HG03045 (cell line): ENCODE results near the gene IRF9.

Experiments used
- ATAC-seq: cut with Tn5 transposase; IDR thresholded peaks from one replicate; pipeline ENCODE4 v1.9.1; 2021; ENCODE audit warnings: mild to moderate bottlenecking, moderate library complexity; ENCODE audit not compliant: unreplicated experiment

The IRF9 gene, protein sequence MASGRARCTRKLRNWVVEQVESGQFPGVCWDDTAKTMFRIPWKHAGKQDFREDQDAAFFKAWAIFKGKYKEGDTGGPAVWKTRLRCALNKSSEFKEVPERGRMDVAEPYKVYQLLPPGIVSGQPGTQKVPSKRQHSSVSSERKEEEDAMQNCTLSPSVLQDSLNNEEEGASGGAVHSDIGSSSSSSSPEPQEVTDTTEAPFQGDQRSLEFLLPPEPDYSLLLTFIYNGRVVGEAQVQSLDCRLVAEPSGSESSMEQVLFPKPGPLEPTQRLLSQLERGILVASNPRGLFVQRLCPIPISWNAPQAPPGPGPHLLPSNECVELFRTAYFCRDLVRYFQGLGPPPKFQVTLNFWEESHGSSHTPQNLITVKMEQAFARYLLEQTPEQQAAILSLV

DNA sequence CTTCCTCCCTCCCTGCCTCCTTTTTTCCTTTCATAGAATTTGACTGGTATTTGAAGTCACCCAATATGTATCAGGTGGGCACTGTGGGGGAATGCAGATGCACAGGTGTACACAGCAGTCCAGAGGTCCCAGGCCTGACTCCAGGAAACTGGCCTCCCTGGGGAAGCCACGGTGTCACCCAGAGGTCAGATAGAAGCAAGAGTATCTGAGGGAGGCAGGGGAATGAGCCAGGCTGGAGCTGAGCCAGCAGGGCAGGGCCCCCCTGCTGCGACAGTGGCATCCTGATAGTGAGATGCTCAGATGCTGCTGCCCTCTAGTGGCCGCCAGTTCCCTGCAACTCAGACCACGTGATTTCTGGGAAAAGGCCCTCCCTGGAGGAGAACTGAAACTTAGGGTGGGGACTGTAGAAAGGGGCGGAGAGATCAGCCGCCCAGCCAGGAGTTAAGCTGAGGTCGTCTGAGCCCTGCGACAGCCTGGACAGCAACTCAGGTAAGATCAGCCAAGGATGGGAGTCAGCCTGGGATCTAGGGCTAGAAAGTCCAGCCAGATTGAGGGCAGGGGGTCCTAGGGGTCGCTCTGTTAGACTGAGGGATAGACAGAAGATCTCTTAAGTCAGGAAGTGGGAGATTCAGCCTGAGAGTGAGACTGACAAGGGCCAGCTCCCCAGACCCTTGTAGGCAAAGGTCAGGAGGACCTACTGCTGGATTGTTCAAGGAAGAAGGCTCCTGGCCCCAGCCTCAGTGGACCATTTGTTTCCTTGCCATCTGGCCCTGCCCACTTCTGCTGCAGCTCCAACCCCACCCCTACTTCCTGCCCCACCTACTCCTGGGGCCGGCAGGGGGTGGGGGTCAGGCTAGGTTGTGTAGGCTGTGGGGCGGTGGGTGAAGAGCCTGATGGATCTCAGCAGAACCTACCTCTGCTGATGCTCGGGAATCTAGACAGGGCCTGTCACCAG lies at the start of gene IRF9:
TSS of gene IRF9 (plus strand) at position 416 of the 955 bp plus-strand sequence. CDS start 880 bp downstream, outside the sequence.
- peak; percentile 71 for ATAC-seq

DNA sequence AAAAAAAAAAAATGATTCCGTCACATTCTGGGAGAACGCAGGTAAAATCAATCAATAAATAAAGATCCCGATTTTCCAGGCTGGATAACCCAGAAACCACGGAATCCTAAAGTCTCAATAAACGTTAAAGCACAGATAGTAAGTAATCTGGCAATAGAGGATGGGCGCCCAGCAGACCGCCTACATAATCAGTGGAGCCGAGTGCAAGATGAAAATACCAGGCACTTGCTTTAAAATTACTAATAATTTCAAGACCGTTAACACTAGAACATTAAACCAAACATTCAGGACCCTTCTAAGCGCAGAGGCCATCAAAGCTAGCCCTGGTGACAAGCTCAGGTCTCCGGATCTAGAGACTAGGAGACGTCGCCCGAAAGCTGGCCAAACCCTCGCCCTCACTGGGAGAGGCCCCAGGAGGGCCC lies 47.7 kb upstream of the IRF9 start:
- ATAC-seq, result no peak

DNA sequence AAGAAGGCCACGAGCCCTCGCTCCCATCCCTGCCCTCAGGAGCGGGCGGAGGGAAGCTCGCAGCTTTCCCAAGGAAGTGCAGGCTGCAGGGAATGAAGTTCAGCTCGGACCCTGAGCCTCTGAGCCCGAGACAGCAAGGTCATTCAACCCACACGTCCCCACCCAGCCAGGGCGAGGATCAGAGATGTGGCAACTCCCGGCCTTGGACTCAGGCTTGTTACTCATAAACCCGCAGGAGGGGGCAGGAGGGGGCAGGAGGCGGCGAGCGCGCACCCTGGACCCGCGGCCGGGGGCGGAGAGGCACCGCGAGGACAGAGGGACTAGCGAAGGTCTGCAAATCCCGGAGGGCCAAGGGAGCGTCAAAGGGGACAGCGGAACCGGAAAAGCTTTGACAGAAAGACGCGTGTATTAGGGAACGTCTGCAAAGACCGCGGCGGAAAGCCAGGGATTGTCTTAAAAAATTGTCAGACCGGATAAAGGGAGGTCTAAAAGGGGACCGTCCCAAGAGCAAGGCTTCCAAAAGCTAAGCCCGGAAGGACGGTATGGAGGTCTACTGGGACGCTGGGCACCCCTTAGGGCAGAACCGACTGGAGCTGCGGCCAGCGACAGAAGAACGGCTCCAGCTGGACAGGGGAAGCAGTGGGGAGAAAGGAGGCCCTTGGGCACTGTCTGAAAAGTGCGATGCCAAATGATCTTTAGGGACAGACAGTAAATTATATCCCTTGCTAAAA lies 47.1 kb upstream of the IRF9 start:
- peak; percentile 29 for ATAC-seq

DNA sequence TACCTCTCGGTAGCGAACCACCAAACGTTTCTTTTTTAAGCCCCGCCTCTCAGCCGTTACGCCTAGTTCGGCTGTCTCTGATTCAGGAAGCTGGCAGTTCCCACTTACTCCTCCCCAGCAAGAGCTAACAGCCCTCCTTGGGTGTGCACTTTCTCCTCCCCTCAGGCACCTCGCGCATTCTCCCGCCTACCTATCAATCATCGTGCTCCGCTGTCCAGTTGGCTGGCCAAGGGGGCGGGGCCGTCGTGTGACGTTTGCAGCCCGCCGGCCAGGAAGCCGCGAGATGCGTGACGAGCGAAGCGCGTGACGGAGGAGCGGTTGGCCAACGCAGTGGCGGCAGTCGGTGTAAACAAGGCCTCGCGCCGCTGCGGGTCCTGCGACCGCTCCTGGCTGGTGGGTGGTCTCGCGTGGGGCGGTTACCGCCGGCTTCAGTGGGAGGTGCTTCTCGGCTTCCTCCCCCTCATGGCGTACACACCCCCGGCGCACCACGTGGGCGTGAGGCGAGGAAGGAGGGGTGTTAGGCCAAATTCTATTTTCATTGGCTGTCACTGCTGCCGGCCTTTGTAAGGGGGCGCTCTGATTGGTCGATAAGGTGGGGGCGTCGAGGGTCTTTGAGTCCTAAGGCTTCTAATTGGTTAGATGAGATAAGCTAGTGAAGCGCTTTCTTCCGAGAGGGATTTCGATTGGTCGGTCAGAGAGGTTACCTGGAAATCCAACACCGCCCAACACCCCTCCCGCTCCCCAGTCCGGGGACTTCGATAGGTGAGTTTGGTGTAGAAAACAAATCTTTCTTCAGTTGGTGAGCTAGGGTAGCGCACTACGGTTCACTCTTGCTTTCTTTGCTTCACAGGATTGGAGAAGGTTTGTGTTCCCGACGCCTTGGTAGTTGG lies 46.3 kb upstream of the IRF9 start, which contains the start of the genes DCAF11 and NRL:
TSS of gene DCAF11 (plus strand) at position 246 of the 890 bp plus-strand sequence. CDS start 818 bp downstream, outside the sequence.
TSS of gene NRL (minus strand) at position 418 of the 890 bp plus-strand sequence. CDS start 32,101 bp downstream, outside the sequence.
- ATAC-seq, result peak; percentile 84

DNA sequence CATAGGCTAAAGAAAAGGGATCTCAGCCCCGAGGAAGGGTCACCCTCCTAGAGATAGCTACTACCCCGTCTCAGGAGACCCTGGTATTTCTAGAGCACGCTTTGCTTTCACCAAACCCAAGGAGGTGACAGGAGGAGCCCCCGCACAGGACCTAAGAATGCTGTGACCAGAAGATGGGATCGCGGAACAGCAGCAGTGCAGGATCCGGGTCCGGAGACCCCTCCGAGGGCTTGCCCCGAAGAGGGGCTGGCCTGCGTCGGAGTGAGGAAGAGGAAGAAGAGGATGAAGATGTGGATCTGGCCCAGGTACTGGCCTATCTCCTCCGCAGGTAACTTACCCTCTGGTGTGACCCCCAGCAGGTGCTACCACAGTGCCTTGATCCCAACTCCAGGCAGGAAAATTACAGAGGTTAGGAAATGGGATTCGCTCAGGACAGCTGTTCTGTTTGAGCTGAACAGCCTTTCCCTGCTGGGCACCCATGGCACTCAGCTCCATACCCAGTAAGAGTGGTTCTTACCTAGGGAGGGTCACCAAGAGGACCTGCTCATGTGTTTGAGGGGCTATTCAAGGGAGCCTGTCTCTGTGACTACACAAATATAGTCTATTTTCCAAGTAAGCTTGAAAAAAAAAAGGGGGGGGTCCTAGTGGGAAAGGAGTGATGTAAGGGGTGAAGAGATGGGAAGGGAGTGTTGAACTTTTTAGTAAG lies 45.5 kb upstream of the IRF9 start:
- no peak for ATAC-seq

DNA sequence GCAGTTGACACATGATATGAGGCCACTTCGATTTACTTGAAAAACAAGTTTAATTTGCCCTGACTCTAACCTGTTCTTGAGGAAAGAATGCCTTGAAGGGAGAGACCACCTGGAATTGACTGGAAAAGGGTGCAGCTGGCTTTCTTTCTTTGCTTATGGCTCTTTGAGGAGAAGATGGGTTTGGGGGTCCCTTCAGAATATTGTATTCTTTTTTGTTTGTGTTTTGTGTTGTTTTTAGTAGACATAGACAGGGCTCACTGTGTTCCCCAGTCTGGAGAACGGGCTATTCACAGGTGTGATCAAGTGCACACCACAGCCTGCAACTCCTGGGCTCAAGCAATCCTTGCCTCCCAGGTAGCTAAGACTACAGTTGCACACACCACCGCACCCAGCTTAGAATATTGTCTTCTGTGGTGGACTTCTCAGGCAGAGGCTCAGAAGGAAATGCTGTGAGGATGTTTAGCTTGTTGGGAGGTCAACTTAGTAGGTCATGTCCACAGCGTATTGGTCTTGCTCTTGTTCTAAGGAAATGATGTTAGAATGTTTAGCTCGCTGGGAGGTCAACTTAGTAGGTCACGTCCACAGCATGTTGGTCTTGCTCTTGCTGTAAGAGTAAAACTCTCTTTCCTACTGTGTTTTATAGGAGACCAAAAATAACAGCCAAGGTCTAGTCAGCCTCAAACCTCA lies 44.8 kb upstream of the IRF9 start:
- no peak for ATAC-seq

DNA sequence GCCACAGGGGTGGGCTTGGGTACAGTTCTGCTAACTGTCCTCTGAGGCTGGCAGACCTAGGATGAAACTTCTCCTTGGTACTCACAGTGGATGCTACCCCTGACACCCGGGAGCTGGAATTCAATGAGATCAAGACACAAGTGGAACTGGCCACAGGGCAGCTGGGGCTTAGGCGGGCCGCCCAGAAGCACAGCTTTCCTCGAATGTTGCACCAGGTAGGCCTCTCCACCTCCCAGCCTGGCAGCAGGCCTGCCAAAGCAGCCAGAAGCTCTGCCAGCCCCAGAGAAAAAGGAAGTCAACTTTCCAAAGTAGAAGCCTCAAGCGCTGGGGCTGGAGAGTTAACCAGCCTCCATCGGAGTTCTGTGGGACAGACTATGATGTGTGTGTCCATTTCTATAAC lies 43.9 kb upstream of the IRF9 start:
- ATAC-seq, result no peak

DNA sequence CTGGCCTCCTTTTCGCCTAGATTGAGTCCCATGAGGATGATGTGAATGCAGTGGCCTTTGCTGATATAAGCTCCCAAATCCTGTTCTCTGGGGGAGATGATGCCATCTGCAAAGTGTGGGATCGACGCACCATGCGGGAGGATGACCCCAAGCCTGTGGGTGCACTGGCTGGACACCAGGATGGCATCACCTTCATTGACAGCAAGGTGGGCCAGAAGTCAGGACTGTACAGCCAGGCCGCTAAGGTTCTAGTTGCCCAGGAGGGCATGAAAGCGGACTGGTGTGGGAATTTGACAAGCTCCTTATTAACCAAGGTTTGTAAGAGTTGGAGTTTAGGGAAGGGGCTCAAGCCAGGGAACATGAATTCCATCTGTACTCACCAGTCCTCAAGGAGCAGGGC lies 41.4 kb upstream of the IRF9 start:
- no peak for ATAC-seq

DNA sequence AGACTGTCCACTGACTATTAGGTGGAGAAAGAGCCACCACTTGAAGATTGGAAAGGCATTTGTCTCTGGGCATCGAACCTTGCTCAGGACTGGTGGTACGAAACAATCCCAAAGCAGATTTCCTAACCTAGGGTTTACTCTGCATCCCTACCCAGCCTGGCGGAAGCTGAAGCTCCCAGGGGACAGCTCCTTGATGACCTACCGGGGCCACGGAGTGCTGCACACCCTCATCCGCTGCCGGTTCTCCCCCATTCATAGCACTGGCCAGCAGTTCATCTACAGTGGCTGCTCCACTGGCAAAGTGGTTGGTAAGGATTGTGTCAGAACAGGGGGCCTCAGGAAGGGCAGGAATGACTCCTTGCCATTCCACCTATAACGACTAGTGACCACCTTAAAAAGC lies 39.9 kb upstream of the IRF9 start:
- no peak for ATAC-seq

DNA sequence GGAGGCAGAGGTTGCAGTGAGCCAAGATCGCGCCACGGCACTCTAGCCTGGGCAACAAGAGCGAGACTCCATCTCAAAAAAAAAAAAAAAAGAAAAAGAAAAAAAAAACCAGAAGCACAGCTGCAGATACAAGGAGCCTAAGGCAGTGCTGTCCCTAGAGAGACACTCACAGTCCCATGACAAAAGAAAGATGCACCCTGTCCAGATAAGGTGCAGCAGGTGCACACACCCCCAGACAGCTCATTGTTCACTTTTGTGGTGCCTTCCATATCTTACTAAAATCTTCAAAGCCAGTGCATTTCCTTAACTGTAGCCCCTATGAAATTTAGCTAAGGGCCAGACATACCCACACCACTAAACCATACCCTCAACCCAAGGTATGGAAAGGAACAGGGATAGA lies 38.6 kb upstream of the IRF9 start:
- no peak for ATAC-seq

DNA sequence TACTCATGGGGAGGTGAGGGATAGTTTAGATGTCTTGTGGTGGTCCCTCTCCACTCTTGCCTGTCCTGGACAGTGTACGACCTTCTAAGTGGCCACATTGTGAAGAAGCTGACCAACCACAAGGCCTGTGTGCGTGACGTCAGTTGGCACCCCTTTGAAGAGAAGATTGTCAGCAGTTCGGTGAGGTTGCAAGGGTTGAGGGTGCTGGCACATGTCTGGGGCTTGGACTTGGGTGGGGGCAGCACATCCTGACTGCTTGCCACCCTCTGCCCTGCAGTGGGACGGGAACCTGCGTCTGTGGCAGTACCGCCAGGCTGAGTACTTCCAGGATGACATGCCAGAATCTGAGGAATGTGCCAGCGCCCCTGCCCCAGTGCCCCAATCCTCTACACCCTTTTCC lies 38.2 kb upstream of the IRF9 start:
- ATAC-seq, result no peak

DNA sequence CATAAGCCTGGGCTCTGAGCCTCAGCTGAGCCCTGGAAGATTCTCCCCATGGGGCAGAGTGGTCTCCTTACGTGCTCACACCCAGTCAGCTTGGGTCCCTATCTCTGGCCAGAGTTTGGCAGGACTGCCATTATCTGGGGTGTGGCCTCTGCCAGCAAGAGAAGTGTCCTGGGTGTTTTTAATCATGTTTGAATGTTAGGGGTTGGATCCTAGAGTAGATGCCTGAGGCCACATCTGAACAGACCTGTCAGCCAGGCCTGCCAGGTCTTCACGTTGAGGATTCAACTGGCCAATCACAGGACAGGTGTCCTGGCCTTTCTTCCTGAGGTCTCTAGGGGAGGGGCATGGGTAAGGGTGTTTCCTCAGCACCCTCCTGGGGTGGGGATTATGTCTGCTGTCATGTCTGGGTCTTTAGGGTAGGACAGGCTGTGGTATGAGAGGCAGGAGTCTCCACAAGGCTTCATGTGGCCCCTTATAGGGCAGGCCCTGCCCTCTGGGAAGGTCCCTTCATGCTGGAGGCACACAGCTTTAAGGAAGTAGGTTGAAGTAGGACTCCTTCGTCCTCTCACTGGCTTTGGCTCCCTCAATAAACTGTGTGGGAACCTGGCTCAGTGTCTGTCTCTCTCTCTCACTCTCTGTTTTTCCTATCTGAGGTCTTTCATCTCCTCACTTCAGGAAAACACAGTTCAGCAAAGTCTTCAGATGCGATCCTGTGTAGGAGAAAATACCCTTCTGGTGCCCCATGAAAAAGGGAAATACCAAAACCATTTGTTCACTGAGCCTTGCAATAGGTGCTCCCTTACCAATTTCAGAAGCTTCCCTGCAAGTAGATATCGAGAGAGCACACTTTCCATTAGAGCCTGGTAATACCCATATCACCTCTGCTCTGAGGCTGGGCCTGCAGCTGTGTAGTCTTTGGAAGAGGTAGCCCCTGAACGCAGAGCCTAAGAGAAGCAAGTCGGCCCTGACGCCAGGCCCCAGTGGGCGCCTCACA lies 37.3 kb upstream of the IRF9 start:
- peak; percentile 44 for ATAC-seq

DNA sequence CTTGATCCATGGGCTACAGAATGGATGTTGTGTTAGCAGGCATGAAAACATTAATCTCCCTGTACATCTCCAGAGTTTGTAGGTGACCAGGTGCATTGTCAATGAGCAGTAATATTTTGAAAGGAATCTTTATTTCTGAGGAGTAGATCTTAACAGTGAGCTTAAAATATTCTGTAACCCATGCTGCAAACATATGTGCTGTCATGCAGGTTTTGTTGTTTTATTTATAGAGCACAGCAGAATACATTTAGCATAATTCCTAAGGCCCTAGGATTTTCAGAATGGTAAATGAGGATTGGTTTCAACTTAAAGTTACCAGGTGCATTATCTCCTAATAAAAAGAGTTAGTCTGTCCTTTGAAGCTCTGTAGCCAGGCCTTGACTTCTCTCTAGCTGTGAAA lies 34.1 kb upstream of the IRF9 start:
- no peak for ATAC-seq

DNA sequence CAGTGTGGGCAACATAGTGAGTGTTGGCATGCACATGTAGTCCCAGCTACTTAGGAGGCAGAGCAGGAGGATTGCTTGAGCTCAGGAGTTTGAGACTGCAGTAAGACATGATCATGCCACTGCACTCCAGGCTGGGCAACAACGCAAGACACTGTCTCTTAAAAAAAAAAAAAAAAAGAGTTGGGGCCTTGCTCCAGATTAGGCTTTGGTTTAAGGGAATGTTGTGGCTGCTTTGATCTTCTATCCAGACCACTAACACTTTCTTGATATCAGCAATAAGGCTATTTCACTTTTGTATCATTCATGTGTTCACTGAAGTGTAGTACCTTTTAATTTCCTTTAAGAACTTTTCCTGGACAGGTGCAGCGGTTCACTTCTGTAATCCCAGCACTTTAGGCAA lies 33.4 kb upstream of the IRF9 start:
- no peak for ATAC-seq

DNA sequence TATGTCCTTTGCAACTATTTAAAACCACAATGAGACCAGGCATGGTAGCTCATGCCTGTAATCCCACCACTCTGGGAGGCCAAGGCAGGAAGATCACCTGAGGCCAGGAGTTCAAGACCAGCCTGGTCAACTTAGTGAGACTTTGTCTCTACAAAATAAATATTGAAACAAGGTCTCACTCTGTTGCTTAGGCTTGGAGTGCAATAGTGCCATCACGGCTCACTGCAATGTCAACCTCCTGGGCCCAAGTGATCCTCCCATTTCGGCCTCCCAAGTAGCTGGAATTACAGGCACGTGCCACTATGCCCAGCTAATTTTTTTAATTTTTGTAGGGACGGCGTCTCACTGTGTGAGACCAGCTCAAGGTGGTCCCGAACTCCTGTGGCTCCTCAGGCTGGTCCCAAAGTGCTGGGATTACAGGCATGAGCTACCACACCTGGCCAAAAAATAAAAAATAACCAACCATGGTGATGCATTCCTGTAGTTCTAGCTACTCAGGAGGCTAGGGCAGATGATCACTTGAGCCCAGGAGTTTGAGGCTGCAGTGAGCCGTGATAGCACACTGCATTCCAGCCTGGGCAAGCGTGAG lies 31.6 kb upstream of the IRF9 start:
- ATAC-seq, result no peak

DNA sequence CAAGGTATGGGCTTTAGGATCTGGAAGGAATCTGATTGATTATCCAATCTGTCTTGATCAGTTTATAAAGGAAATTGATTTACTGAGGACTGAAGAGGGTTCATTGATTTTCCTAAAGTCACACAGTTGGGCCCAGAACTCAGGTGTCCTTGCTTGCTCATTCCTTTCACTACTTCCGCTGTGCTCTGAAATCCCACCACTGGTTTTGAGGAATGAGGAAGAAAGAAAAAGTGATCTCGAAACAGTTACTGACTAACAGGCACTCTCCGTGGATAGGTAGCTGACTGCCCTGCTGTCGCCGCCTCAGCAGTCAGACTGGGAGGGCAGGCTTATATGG lies 30.7 kb upstream of the IRF9 start, which contains the start of gene FITM1:
TSS of gene FITM1 (plus strand) at position 280 of the 337 bp plus-strand sequence. CDS start 905 bp downstream, outside the sequence.
- ATAC-seq, result no peak
